HepG2 (cell line): ENCODE results near the gene TSKU. TPM values are rescaled to one million over a fixed set of nuclear protein-coding genes. Genes with fewer than 3 reads are reported as not detected.

ENCODE experiments used
- ARID4A ChIP-seq: sonication (generic); formaldehyde crosslinking; IDR thresholded peaks from 2 replicates; pipeline ENCODE4 v1.5.0; 2020; ENCODE audit warnings: mild to moderate bottlenecking, missing genetic modification reagents, borderline replicate concordance
- DPF2 ChIP-seq: sonication (generic); formaldehyde crosslinking; IDR thresholded peaks from 2 replicates; pipeline ENCODE4 v1.4.0; 2020; ENCODE audit warnings: mild to moderate bottlenecking, low read depth, missing genetic modification reagents, borderline replicate concordance
- HNRNPLL ChIP-seq: fragments of 200-400 bp; formaldehyde crosslinking; IDR thresholded peaks from 2 replicates; pipeline ENCODE4 v1.6.1; 2017; ENCODE audit warnings: mild to moderate bottlenecking, low read depth, low read length; ENCODE audit not compliant: poor library complexity, severe bottlenecking
- KAT2B ChIP-seq: fragments of 150-350 bp; IDR thresholded peaks from 2 replicates; pipeline ENCODE4 v1.6.1; 2014; ENCODE audit warnings: low read depth, low read length, borderline replicate concordance
- KDM3A ChIP-seq: IDR thresholded peaks from 2 replicates; pipeline ENCODE4 v1.6.1; 2018; ENCODE audit warnings: low read depth, missing compliant biosample characterization
- MIXL1 ChIP-seq: IDR thresholded peaks from 2 replicates; pipeline ENCODE4 v1.6.1; 2016
- RARG ChIP-seq: sonication (generic); formaldehyde crosslinking; IDR thresholded peaks from 2 replicates; pipeline ENCODE4 v1.4.0; 2020; ENCODE audit warnings: low read depth, mild to moderate bottlenecking, missing genetic modification reagents
- SAP130 ChIP-seq: IDR thresholded peaks from 2 replicates; pipeline ENCODE4 v1.6.1; 2016; ENCODE audit warnings: low read depth
- SOX6 ChIP-seq, 2 experiments: fragments of 450-650 bp in 1 of 2; sonication (generic) in 1 of 2; formaldehyde crosslinking in 1 of 2; IDR thresholded peaks; 2 replicates each; pipeline versions ENCODE4 v1.4.0 to v1.6.1; 2017 to 2020; ENCODE audit warnings: antibody characterized with exemption in 1 of 2, mild to moderate bottlenecking in 1 of 2, missing genetic modification reagents in 1 of 2
- SPEN ChIP-seq: sonication (generic); formaldehyde crosslinking; IDR thresholded peaks from 2 replicates; pipeline ENCODE4 v1.5.1; 2020; ENCODE audit warnings: low read depth, mild to moderate bottlenecking, missing genetic modification reagents
- THAP11 ChIP-seq: IDR thresholded peaks from 2 replicates; pipeline ENCODE4 v1.6.1; 2016; ENCODE audit warnings: missing biosample characterization, missing genetic modification reagents
- ZBTB43 ChIP-seq: sonication (generic); formaldehyde crosslinking; conservative IDR thresholded peaks from 2 replicates; pipeline ENCODE4 v1.4.0; 2020; ENCODE audit warnings: missing genetic modification reagents
- ZNF326 ChIP-seq: sonication (generic); formaldehyde crosslinking; IDR thresholded peaks from 2 replicates; pipeline ENCODE4 v1.4.0; 2020; ENCODE audit warnings: missing genetic modification reagents, borderline replicate concordance
- ZNF451 ChIP-seq: sonication (generic); formaldehyde crosslinking; IDR thresholded peaks from 2 replicates; pipeline ENCODE4 v1.5.0; 2020; ENCODE audit warnings: mild to moderate bottlenecking, missing genetic modification reagents
- ZNF546 ChIP-seq: sonication (generic); formaldehyde crosslinking; conservative IDR thresholded peaks from 2 replicates; pipeline ENCODE4 v1.8.1; 2023; ENCODE audit warnings: mild to moderate bottlenecking, missing genetic modification reagents
- ZNF83 ChIP-seq: sonication (generic); formaldehyde crosslinking; IDR thresholded peaks from 2 replicates; pipeline ENCODE4 v1.4.0; 2020; ENCODE audit warnings: missing genetic modification reagents, mild to moderate bottlenecking, borderline replicate concordance
- ZNF850 ChIP-seq: sonication (generic); formaldehyde crosslinking; conservative IDR thresholded peaks from 2 replicates; pipeline ENCODE4 v1.9.0; 2021; ENCODE audit warnings: mild to moderate bottlenecking, missing genetic modification reagents
- ZSCAN21 ChIP-seq: sonication (generic); formaldehyde crosslinking; IDR thresholded peaks from 2 replicates; pipeline ENCODE4 v1.8.0; 2022; ENCODE audit warnings: mild to moderate bottlenecking, missing genetic modification reagents, moderate library complexity, borderline replicate concordance
- polyA plus RNA-seq, 8 experiments: library from polyadenylated mRNA; depleted of rRNA in 3 of 8; stranded (reverse) in 7 of 8; unstranded in 1 of 8; fragments of >200 nt; fragmentation: Illumina TruSeq in 4 of 8; extraction: Trizol in 4 of 8; gene quantifications; 2 replicates each; pipeline versions ENCODE4 v1.2.1 to v1.2.3, GENCODE V29; 2011 to 2016; ENCODE audit warnings: low read depth in 4 of 8, missing spikeins in 1 of 8, mixed read lengths in 1 of 8; ENCODE audit not compliant: insufficient read depth in 1 of 8
- total RNA-seq, 5 experiments: library from RNA; depleted of rRNA; stranded (reverse); fragments of >200 nt; fragmentation: Illumina TruSeq; extraction: Trizol; gene quantifications; 2 replicates each; pipeline ENCODE4 v1.2.3, GENCODE V29; 2016; ENCODE audit warnings: low read depth in 1 of 5
- TF ChIP-seq, protein P1 (sequence below): sonication (generic); formaldehyde crosslinking; IDR thresholded peaks from 2 replicates; pipeline ENCODE4 v1.8.1; 2023; ENCODE audit warnings: mild to moderate bottlenecking, missing genetic modification reagents
- TF ChIP-seq, protein P2 (sequence below): IDR thresholded peaks from 2 replicates; pipeline ENCODE4 v1.6.1; 2016; ENCODE audit warnings: missing genetic modification reagents, missing compliant biosample characterization
- TF ChIP-seq, protein P3 (sequence below): sonication (generic); formaldehyde crosslinking; IDR thresholded peaks from 2 replicates; pipeline ENCODE4 v1.4.0; 2020; ENCODE audit warnings: missing genetic modification reagents, borderline replicate concordance

Gene TSKU
- total and polyA plus RNA-seq, 2 of the 13 experiments (the other 11 are each of a cell fraction or from before 2014, with no cell fraction given) = 20.3 to 21.4 TPM

DNA sequence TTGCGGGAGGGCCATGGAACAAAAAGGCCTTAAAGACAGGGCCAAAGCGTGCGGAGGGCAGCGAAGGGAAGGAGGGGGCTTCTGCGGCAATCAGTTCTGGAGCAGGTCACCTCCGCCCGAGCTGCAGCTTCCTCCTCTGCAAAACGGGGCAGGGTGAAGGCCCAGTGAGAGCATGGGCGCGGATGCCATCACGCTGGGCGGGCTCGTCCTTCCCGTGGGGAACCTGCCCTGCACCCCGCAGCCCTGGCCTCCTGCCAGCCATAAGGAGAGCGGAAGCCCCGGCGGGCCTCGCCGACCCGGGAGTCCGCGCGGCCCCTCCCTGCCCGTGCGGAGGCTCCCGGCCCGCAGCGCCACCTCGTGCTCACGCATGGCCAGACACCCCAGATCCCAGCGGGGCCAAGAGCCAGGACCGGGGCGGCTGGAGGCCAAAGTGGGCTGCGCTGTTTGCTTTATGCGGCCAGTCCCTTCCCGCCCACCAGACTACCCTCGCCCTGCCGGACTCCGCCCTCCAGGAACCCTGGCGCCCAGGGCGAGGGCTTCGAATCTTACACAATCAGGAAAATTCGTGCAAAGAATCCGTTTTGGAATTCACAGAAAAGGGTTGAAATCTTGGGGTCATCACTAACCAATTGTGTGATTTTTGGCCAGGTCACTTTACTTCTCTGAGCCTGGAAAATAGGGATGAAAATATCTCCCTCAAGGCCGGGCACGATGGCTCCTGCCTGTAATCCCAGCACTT, 16.1 kb downstream of the TSKU start (continued):
- TF ChIP-seq ZNF451 (CRISPR knock-in tag) (peak; percentile 66; the same call in 1 of the 2 replicates), ARID4A (peak; percentile 56; the same call in 1 of the 2 replicates), KAT2B (no peak), SOX6 (IDR thresholded peaks at IDR 0.05) (no peak), SOX6 (CRISPR knock-in tag; IDR thresholded peaks at IDR 0.05) (peak; percentile 82), RARG (CRISPR knock-in tag) (no peak), HNRNPLL (peak; percentile 89), ZNF546 (CRISPR knock-in tag) (no peak; the same call in 1 of the 2 replicates), SAP130 (CRISPR knock-in tag) (peak; percentile 40), ZNF83 (CRISPR knock-in tag) (peak; percentile 66; the same call in 1 of the 2 replicates), DPF2 (no peak), MIXL1 (CRISPR knock-in tag) (peak; percentile 53; the same call in 1 of the 2 replicates), KDM3A (CRISPR knock-in tag) (peak; percentile 96; the same call in 1 of the 2 replicates), ZSCAN21 (peak; percentile 51; the same call in 1 of the 2 replicates), ZBTB43 (CRISPR knock-in tag) (peak; percentile 99), ZNF850 (CRISPR knock-in tag) (peak; percentile 73; the same call in 1 of the 2 replicates), ZNF326 (CRISPR knock-in tag) (peak; percentile 94), THAP11 (peak; percentile 54; the same call in 1 of the 2 replicates), SPEN (CRISPR knock-in tag) (peak; percentile 86)
- TF ChIP-seq, protein P1, sequence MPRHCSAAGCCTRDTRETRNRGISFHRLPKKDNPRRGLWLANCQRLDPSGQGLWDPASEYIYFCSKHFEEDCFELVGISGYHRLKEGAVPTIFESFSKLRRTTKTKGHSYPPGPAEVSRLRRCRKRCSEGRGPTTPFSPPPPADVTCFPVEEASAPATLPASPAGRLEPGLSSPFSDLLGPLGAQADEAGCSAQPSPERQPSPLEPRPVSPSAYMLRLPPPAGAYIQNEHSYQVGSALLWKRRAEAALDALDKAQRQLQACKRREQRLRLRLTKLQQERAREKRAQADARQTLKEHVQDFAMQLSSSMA (CRISPR knock-in tag) = peak; percentile 81; the same call in 1 of the 2 replicates
- TF ChIP-seq, protein P2, sequence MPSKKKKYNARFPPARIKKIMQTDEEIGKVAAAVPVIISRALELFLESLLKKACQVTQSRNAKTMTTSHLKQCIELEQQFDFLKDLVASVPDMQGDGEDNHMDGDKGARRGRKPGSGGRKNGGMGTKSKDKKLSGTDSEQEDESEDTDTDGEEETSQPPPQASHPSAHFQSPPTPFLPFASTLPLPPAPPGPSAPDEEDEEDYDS (CRISPR knock-in tag) = peak; percentile 45
- TF ChIP-seq, protein P3, sequence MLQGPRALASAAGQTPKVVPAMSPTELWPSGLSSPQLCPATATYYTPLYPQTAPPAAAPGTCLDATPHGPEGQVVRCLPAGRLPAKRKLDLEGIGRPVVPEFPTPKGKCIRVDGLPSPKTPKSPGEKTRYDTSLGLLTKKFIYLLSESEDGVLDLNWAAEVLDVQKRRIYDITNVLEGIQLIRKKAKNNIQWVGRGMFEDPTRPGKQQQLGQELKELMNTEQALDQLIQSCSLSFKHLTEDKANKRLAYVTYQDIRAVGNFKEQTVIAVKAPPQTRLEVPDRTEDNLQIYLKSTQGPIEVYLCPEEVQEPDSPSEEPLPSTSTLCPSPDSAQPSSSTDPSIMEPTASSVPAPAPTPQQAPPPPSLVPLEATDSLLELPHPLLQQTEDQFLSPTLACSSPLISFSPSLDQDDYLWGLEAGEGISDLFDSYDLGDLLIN (CRISPR knock-in tag) = no peak
